ENCODE results near the gene NEDD4. TPM values are rescaled to one million over a fixed set of nuclear protein-coding genes. Genes with fewer than 3 reads are reported as not detected.

NEDD4 gene
- total RNA-seq, 1 donor from 2014 or later, result 55.4 TPM

DNA sequence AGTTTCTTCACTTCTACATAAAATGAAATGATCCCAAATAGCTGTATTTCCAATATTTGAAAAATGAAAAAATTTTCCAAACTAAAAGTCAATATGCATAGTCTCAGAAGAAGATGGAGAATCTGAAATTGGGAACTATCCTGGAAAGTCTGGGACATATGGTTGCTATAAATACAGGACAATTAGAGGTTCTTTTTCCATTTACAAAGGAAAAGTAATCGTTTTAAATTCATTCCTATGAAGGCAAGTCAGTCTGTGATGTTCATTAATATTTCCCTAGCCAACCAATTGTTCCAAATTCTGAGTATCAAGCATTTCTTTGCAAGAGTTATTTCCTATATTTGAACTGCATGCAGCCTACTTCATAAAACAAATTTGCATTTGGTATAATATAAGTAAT is 102.2 kb downstream of the NEDD4 start:
- Histone ChIP-seq H3K4me2 (ENCODE audit: low read length) (no peak overlapping the region), H3K27me3 (ENCODE audit: insufficient read depth, low read length) (no peaks in the 10 kb centered on the region), H3K27ac (ENCODE audit: low read depth, low read length) (no peak overlapping the region), H3K4me3 (ENCODE audit: insufficient read depth, low read depth, low read length) (no peak overlapping the region), H3K9me3 (ENCODE audit: insufficient read depth, low read depth, low read length) (no peaks in the 10 kb centered on the region), H3K4me1 (ENCODE audit: insufficient read depth, low read length) (no peaks in the 10 kb centered on the region), H3K9ac (ENCODE audit: low read length) (no peak overlapping the region), H3K79me2 (ENCODE audit: insufficient read depth, low read length) (peaks cover 84% of the 10 kb centered on the region), H3K36me3 (ENCODE audit: insufficient read depth, low read length) (no peaks in the 10 kb centered on the region), H2AFZ (ENCODE audit: low read depth, low read length) (no peak overlapping the region), H4K20me1 (ENCODE audit: insufficient read depth, low read length) (peaks cover 5% of the 10 kb centered on the region)
- H3K4me3 Mint-ChIP-seq (ENCODE audit: unreplicated experiment), result no peak overlapping the region
- no peak for DNase-seq (ENCODE audit: low read depth)
- H3K27me3 Mint-ChIP-seq (ENCODE audit: low read depth, unreplicated experiment), result no peaks in the 10 kb centered on the region
- peaks cover 14% of the 10 kb centered on the region for H3K9me3 Mint-ChIP-seq (ENCODE audit: unreplicated experiment)
- no peak for FAIRE-seq
- TF ChIP-seq, protein P1, sequence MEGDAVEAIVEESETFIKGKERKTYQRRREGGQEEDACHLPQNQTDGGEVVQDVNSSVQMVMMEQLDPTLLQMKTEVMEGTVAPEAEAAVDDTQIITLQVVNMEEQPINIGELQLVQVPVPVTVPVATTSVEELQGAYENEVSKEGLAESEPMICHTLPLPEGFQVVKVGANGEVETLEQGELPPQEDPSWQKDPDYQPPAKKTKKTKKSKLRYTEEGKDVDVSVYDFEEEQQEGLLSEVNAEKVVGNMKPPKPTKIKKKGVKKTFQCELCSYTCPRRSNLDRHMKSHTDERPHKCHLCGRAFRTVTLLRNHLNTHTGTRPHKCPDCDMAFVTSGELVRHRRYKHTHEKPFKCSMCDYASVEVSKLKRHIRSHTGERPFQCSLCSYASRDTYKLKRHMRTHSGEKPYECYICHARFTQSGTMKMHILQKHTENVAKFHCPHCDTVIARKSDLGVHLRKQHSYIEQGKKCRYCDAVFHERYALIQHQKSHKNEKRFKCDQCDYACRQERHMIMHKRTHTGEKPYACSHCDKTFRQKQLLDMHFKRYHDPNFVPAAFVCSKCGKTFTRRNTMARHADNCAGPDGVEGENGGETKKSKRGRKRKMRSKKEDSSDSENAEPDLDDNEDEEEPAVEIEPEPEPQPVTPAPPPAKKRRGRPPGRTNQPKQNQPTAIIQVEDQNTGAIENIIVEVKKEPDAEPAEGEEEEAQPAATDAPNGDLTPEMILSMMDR (IDR thresholded peaks at IDR 0.05; ENCODE audit: insufficient read depth, low read depth, low read length), result no peak
- TF ChIP-seq EZH2 (IDR thresholded peaks at IDR 0.05; ENCODE audit: insufficient read depth, low read length), result no peak
- H3K27ac Mint-ChIP-seq (ENCODE audit: unreplicated experiment), result no peak overlapping the region
- H3K4me1 Mint-ChIP-seq (ENCODE audit: low read depth, unreplicated experiment), result peaks cover 10% of the 10 kb centered on the region
- H3K36me3 Mint-ChIP-seq (ENCODE audit: low read depth, unreplicated experiment), result peaks cover 7% of the 10 kb centered on the region

DNA sequence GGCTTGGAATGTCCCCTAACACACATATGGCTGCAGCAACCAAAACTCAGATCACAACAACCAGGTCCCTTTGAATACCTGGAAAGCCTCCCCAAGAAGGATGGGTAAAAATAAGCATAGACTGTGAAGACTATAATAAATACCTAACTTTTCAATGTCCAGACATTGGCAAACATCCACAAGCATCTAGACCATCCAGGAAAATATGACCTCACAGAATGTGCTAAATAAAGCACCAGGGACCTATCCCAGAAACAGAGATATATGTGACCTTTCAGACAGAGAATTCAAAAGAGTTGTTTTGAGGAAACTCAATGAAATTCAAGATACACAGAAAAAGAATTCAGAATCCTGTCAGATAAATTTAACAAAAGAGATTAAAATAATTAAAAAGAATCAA is 109.2 kb downstream of the NEDD4 start:
- no peak for TF ChIP-seq EZH2 (IDR thresholded peaks at IDR 0.05; ENCODE audit: insufficient read depth, low read length)
- TF ChIP-seq, protein P1 (IDR thresholded peaks at IDR 0.05; ENCODE audit: insufficient read depth, low read depth, low read length), result no peak
- H3K9me3 ChIP-seq (ENCODE audit: insufficient read depth, low read depth, low read length), result no peaks in the 10 kb centered on the region
- no peaks in the 10 kb centered on the region for H3K27me3 ChIP-seq (ENCODE audit: insufficient read depth, low read length)
- H3K79me2 ChIP-seq (ENCODE audit: insufficient read depth, low read length), result peaks cover 85% of the 10 kb centered on the region
- H2AFZ ChIP-seq (ENCODE audit: low read depth, low read length), result no peak overlapping the region
- no peak overlapping the region for H3K4me3 ChIP-seq (ENCODE audit: insufficient read depth, low read depth, low read length)
- Mint-ChIP-seq H3K4me3 (ENCODE audit: unreplicated experiment) (no peak overlapping the region), H3K27me3 (ENCODE audit: low read depth, unreplicated experiment) (no peaks in the 10 kb centered on the region), H3K4me1 (ENCODE audit: low read depth, unreplicated experiment) (peaks cover 14% of the 10 kb centered on the region), H3K36me3 (ENCODE audit: low read depth, unreplicated experiment) (peaks cover 18% of the 10 kb centered on the region), H3K27ac (ENCODE audit: unreplicated experiment) (no peak overlapping the region), H3K9me3 (ENCODE audit: unreplicated experiment) (peaks cover 14% of the 10 kb centered on the region)
- no peak overlapping the region for H3K27ac ChIP-seq (ENCODE audit: low read depth, low read length)
- H4K20me1 ChIP-seq (ENCODE audit: insufficient read depth, low read length), result peaks cover 37% of the 10 kb centered on the region
- no peak for FAIRE-seq
- no peak overlapping the region for H3K4me2 ChIP-seq (ENCODE audit: low read length)
- no peaks in the 10 kb centered on the region for H3K36me3 ChIP-seq (ENCODE audit: insufficient read depth, low read length)
- H3K9ac ChIP-seq (ENCODE audit: low read length), result no peak overlapping the region
- H3K4me1 ChIP-seq (ENCODE audit: insufficient read depth, low read length), result peaks cover 3% of the 10 kb centered on the region
- peak; percentile 57 for DNase-seq (ENCODE audit: low read depth)

DNA sequence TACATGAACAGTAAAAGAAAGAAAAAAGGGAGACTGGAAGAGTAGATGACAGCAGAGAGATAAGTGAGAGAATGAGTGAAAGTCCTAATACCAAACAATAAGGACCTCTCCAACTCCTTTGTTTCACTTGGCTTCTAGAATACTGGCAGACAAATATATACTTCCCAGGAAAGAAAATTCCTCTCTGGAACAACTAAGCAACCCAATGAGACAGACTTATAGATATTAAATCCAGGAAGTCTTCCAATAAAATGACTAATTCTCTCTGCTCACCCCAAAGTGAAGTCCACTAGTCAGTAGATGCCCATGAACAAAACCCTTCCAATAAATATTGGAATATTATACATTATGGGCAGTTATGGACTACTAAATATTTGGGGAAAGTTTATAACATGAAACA is 114.2 kb downstream of the NEDD4 start:
- peak; percentile 67 for DNase-seq (ENCODE audit: low read depth)
- Mint-ChIP-seq H3K4me3 (ENCODE audit: unreplicated experiment) (no peak overlapping the region), H3K36me3 (ENCODE audit: low read depth, unreplicated experiment) (peaks cover 12% of the 10 kb centered on the region), H3K27me3 (ENCODE audit: low read depth, unreplicated experiment) (no peaks in the 10 kb centered on the region), H3K4me1 (ENCODE audit: low read depth, unreplicated experiment) (peaks cover 4% of the 10 kb centered on the region), H3K9me3 (ENCODE audit: unreplicated experiment) (no peaks in the 10 kb centered on the region), H3K27ac (ENCODE audit: unreplicated experiment) (no peak overlapping the region)
- no peak overlapping the region for H3K27ac ChIP-seq (ENCODE audit: low read depth, low read length)
- H2AFZ ChIP-seq (ENCODE audit: low read depth, low read length), result no peak overlapping the region
- H4K20me1 ChIP-seq (ENCODE audit: insufficient read depth, low read length), result peaks cover 24% of the 10 kb centered on the region
- no peak for FAIRE-seq
- no peaks in the 10 kb centered on the region for H3K9me3 ChIP-seq (ENCODE audit: insufficient read depth, low read depth, low read length)
- H3K4me3 ChIP-seq (ENCODE audit: insufficient read depth, low read depth, low read length), result no peak overlapping the region
- no peak overlapping the region for H3K9ac ChIP-seq (ENCODE audit: low read length)
- TF ChIP-seq, protein P1 (IDR thresholded peaks at IDR 0.05; ENCODE audit: insufficient read depth, low read depth, low read length), result no peak
- TF ChIP-seq EZH2 (IDR thresholded peaks at IDR 0.05; ENCODE audit: insufficient read depth, low read length), result no peak
- H3K79me2 ChIP-seq (ENCODE audit: insufficient read depth, low read length), result peaks cover 78% of the 10 kb centered on the region
- H3K36me3 ChIP-seq (ENCODE audit: insufficient read depth, low read length), result no peaks in the 10 kb centered on the region
- H3K4me2 ChIP-seq (ENCODE audit: low read length), result no peak overlapping the region
- H3K27me3 ChIP-seq (ENCODE audit: insufficient read depth, low read length), result no peaks in the 10 kb centered on the region
- H3K4me1 ChIP-seq (ENCODE audit: insufficient read depth, low read length), result peaks cover 1% of the 10 kb centered on the region

All from astrocyte (in vitro differentiated cells and primary cell).